ENCODE data around the gene HTT. TPM values are rescaled to one million over a fixed set of nuclear protein-coding genes. Genes with fewer than 3 reads are reported as not detected.
"Not testable (repeated sequence)": the region's sequence is repeated elsewhere in the genome, so short reads cannot be mapped to it uniquely, and the experiment has no call there.

Gene HTT
- total RNA-seq, 2 experiments from 2014 or later: 52.5 to 55.7 TPM

DNA sequence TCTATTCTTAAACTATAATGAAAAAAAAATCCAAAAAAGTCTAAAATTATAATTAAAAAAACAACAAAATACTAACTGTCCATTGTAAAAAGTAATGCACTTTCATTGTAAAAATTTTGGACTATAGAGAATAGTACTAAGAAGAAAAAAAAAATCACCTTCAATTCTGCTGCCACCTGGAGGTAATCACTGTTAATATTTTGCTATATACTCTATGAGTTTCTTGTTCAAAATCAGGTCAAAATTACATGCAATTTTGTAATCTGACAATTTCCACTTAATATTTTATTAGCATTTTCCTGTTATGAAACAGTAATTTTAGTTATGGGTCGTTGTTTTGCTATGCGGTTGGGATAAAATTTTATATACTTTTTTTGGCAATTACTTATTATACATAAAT is 62.0 kb downstream of the HTT start:
- ChIA-PET POLR2A (no interaction called here), CTCF (interaction anchor here (0.7 to 0.8 kb wide), 2 partner anchors 36 to 58 kb away, joined by 3 read pairs; no protein-coding TSS in a partner anchor)

- POLR2A ChIA-PET: no interaction called here
- CTCF ChIA-PET: no interaction called here
Observed at GRCh38 chr4:3137908-3138307, 63.4 kb downstream of the HTT start.

DNA sequence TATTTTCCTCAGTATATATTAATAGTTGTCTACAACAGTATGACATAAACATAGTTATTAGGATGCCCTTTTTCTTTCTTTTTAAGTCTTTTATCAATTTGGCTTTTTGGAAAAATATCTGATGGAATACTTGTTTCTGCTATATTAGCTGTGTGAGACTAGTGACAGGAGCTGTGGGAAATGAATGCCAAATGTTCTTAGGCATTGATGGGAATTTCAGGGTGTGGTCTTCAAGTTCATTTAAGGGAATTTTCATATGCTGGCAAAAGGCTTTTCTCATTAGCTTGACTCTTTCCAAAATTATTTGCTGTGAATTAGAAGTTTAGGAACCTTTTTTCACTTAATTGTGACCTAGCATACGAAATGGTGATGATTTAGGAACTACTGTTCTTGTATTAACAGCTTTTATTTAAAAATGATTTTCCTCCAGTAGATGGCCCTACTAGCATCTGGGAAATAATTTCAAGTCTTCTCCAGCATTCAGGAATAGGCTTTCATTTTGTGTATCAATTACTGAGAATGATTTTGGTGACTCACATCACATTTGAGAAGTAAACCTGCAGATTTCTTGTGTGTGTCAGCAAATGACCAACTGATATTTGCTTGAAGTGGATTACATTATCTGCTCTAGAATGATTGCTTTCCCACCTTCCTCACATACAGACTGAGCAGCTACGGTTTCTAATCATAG is 70.9 kb downstream of the HTT start:
- CTCF ChIA-PET: no interaction called here

GRCh38 chr4:3148926-3149325 is 74.4 kb downstream of the HTT start:
- ChIA-PET POLR2A (no interaction called here), CTCF (interaction anchor here (0.7 kb wide), 1 partner anchor 144 kb away, joined by 3 read pairs; no protein-coding TSS in a partner anchor)

More for the DNA sequence above, 70.9 kb downstream of the HTT start:
- POLR2A ChIA-PET: no interaction called here

- CTCF ChIA-PET, POLR2A ChIA-PET: not testable (repeated sequence)
Observed at GRCh38 chr4:3151238-3151637, 76.8 kb downstream of the HTT start.

DNA sequence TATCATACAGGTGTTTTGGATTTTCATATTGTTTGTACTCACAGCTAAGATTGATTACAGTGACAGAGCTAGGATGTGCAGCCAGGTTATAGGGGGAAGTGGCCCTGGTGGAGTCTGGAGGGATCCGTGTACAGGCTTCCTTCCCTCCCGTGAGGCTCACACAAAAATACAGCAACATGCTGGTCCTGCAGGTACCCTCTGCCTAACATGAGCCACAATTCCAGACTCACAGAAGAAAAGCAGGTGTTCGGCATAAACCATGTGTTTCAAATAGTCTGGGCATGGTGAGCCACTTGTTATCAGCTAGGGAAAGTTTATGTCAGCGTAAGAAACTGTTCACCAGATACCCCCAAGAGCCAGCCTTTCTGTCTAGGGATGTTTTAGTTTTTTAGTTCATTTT is 82.9 kb downstream of the HTT start:
- CTCF ChIA-PET: interaction anchor here (1.0 kb wide), 1 partner anchor 16 kb away, joined by 3 read pairs; no protein-coding TSS in a partner anchor
- POLR2A ChIA-PET: no interaction called here

GRCh38 chr4:3158841-3159240 is 84.4 kb downstream of the HTT start:
- CTCF ChIA-PET: no interaction called here
- POLR2A ChIA-PET: no interaction called here

DNA sequence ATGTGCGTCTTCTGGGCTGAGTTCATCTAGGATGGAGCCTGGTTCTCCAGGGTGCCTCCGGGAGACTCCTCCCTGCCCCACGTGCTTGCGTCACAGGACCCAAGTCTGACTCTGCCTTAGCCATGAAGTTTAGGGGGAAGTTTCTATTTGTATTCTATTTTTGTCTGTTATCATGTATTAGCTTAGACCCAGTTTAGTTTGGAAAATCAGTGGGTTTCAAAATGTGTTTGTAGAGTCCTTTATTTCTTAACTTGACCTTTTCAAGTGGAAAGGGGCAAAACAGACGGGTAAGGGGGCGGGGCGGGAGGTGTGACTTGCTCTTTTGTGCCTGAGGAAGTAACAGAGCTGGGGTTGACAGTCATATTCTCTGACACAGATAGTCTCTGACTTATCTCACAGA is 86.0 kb downstream of the HTT start:
- ChIA-PET POLR2A (interaction anchor here (0.7 kb wide), 1 partner anchor 9 kb away, joined by 3 read pairs; no protein-coding TSS in a partner anchor), CTCF (no interaction called here)

DNA sequence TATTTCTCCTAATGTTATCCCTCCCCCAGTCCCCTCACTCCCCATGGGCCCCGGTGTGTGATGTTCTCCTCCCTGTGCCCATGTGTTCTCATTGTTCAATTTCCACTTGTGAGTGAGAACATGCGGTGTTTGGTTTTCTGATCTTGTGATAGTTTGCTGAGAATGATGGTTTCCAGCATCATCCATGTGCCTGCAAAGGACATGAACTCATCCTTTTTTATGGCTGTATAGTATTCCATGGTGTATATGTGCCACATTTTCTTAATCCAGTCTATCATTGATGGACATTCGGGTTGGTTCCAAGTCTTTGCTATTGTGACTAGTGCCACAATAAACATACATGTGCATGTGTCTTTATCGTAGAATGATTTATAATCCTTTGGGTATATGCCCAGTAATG is 86.6 kb downstream of the HTT start:
- CTCF ChIA-PET: not testable (repeated sequence)

GRCh38 chr4:3166434-3166833 is 92.0 kb downstream of the HTT start:
- CTCF ChIA-PET: not testable (repeated sequence)

More for the DNA sequence above, 86.6 kb downstream of the HTT start:
- POLR2A ChIA-PET: not testable (repeated sequence)

GRCh38 chr4:3168029-3168428 is 93.5 kb downstream of the HTT start:
- CTCF ChIA-PET: interaction anchor here (1.0 kb wide), 1 partner anchor 51 kb away, joined by 3 read pairs; no protein-coding TSS in a partner anchor
- POLR2A ChIA-PET: no interaction called here

More at GRCh38 chr4:3166434-3166833, 92.0 kb downstream of the HTT start:
- POLR2A ChIA-PET: not testable (repeated sequence)

DNA sequence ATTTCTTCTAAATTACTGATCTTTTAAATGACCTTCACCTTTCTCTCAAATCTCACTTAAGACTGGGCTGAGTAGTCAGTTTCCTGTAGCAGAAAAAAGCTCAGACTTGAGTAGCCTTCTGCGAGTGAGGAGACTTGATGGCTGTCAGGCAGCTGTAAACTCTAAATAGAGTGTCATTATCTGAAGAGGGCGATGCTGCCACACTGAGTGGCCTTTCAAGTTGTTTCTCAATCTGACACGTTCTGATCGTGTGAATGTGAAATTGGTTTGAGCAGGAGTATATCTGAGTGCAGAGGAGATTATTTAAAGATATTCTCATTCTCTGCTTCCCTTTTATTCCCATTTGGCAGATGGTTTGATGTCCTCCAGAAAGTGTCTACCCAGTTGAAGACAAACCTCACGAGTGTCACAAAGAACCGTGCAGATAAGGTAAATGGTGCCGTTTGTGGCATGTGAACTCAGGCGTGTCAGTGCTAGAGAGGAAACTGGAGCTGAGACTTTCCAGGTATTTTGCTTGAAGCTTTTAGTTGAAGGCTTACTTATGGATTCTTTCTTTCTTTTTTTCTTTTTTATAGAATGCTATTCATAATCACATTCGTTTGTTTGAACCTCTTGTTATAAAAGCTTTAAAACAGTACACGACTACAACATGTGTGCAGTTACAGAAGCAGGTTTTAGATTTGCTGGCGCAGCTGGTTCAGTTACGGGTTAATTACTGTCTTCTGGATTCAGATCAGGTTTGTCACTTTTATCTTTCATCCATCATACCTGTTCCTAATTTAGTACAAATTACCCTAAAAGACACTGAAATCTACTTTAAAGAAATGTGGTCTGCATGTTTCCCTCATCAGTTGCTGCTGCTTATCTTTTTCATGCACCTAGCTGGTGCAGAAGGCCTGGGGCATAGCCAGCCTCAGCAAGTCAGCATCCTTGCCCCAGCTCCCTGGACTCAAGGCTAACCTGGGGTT is 100.2 kb downstream of the HTT start:
- ChIA-PET CTCF (interaction anchor here (0.7 kb wide), 1 partner anchor 306 kb away, joined by 3 read pairs; no protein-coding TSS in a partner anchor), POLR2A (no interaction called here)

DNA sequence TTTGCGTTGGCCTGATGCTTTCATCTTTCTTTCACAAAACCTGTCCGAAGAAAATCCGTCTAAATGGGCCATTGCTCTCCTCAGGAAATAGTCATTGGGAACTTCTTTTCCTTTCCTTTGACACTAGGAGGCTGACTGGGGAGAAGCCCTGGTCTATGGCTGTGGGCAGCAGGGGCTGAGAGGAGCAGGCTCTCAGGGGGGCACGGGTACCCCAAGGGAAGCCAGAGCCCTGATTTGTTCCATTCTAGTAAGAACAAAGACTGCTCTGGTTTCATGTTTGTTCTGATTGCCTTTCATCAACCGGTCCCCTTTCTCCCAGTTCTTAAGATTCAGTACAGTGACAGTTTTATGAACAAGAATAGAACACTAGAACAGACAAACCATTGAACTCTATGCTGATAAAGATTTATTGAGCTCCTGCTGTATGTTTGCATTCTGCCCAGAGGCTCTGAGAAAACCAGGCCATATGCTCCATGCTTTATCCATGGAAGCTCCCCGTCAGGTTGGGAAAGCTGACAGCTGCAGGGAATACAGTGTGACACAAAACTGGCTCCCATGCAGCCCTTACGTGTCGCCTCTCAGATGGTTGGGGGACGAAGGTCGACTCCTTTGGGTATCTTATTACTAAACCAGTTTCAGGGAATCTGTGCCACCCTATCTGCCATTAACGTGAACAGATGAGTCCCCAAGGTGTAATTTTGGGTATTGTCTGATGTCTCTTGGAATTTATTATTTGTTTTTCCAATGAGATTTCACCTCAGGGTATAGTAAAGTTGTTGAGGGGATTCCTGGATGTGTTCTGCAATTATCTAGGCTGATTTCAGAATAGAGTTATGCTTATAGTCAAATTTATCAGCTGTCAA is 102.1 kb downstream of the HTT start:
- ChIA-PET CTCF (no interaction called here), POLR2A (no interaction called here)

DNA sequence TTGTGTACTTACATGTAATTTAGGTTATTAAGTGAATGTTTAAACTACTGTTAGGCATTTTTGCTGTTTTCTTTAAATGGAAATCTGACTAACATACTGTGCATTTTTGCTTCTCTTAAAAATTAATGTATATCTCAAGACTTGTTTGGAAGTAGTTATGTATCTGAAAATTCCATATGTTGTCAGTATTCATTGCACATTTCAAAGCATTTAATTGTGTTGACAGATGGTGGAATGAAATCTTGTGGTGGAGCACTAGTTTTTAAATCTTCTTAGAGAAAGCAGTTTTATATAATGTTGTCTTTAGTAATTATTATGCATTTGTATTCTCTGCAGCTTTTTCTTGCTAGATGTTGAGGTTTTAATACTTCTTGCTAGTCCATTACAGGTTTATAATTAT is 102.9 kb downstream of the HTT start:
- ChIA-PET CTCF (no interaction called here), POLR2A (no interaction called here)

- POLR2A ChIA-PET: no interaction called here
- CTCF ChIA-PET: no interaction called here
Observed at GRCh38 chr4:3177905-3178304, 103.4 kb downstream of the HTT start.

GRCh38 chr4:3178351-3178750 is 103.9 kb downstream of the HTT start:
- ChIA-PET POLR2A (no interaction called here), CTCF (no interaction called here)

DNA sequence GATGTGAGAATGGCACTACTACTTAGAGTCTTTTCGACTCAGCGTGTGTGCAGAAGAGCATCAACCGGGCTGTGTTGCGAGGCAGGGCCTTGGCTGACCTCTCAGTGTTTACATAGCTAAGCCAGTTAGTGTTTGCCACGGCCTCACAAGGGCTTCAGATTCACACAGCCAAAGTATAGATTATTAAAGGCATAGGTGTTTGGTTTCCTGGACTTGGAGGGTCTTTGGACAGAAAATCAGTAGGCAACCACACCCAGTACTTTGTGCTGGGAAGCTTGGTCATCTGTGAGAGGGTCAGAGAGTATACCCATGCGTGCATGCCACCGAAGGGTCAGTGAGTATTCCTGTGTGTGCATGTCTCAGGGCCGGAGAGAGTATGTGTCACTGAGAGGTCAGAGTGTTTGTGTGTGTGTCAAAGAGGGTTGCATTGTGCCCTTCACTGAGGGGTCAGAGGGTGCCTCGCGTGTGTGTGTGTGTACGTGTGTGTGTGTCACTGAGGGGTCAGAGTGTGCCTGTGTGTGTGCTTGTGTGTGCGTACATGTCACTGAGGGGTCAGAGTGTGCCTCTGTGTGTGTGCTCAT is 104.7 kb downstream of the HTT start:
- ChIA-PET CTCF (no interaction called here), POLR2A (no interaction called here)

GRCh38 chr4:3183008-3183407 is 108.5 kb downstream of the HTT start:
- ChIA-PET POLR2A (no interaction called here), CTCF (no interaction called here)

DNA sequence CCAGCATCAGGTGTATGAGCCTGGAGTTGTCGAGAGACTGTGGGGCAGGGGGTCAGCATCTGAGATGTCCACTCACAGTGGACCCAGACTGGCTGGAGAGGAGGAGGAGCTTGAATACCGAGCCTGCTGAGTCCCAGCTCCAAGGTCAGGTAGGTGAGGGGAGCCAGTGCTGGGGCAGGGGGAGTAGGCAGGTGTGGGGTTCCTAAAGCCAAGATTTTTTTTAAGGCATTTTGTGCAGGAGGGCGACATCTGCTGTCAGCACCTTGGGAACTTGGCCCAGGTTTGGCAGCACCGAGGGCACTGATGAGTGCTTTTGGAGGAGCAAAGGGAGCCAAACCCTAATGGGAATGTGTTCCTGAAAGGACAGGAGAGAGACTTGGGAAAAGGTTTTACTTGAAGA is 110.2 kb downstream of the HTT start:
- CTCF ChIA-PET: interaction anchor here (1.6 kb wide), 1 partner anchor 78 kb away, joined by 3 read pairs; no protein-coding TSS in a partner anchor
- POLR2A ChIA-PET: no interaction called here

DNA sequence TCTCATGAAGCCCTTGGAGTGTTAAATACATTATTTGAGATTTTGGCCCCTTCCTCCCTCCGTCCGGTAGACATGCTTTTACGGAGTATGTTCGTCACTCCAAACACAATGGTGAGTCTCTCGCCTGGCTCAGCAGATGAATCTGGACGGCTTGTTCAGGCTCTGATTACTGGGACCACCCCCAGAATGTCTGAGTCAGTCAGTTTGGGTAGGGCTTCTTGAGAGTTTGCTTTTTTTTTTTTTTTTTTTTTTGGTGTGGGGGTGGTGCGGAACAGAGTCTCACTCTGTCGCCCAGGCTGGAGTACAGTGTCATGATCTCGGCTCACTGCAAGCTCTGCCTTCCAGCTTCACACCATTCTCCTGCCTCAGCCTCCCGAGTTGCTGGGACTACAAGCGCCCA is 112.1 kb downstream of the HTT start:
- ChIA-PET POLR2A (no interaction called here), CTCF (no interaction called here)

All from activated CD8-positive, alpha-beta memory T cell treated with anti-CD3 and anti-CD28 coated beads for 36 hours (primary cell).